Astrocyte of the spinal cord (primary cell): ENCODE results near the gene SERPINB7.

Source experiments
- DNase-seq: peaks from one replicate; pipeline ENCODE4 v3.0.0; 2011; ENCODE audit warnings: low read depth, low spot score
- H3K4me3 ChIP-seq: 2 replicates; pipeline ENCODE4 v1.5.1; 2011; ENCODE audit warnings: low read depth, mild to moderate bottlenecking, low read length, moderate library complexity
- in situ Hi-C: cut with HindIII; loops from 2 replicates; pipeline ENCODE4 v1.10.0; 2017; ENCODE audit warnings: low sequenced_read_pairs
- TF ChIP-seq, protein P1 (sequence below): IDR thresholded peaks from 2 replicates; pipeline ENCODE4 v1.5.1; 2012; ENCODE audit warnings: low read depth, mild to moderate bottlenecking, low read length, inconsistent platforms

Gene SERPINB7

DNA sequence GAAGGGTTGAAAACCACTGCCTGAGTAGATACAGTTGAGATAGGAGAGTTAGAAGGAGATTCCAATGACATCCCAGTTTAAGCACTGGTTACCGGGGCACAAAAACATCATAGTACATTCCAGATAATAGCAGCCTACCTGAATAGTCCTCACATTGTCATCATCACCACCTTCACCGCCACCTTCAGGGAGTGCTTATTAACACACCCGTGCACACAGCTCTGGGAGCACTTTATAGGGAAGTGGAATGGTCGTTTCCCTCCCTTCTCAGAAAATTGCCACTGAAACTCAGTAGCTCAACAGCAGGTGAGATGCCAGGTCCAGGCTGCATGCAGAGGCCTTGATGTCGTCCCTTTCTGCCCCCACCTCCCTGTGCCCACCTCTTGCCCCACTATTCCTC, 8.2 kb downstream of the SERPINB7 start:
- in situ Hi-C loops, result no loop called here
- no peak overlapping the region for H3K4me3 ChIP-seq
- TF ChIP-seq, protein P1, sequence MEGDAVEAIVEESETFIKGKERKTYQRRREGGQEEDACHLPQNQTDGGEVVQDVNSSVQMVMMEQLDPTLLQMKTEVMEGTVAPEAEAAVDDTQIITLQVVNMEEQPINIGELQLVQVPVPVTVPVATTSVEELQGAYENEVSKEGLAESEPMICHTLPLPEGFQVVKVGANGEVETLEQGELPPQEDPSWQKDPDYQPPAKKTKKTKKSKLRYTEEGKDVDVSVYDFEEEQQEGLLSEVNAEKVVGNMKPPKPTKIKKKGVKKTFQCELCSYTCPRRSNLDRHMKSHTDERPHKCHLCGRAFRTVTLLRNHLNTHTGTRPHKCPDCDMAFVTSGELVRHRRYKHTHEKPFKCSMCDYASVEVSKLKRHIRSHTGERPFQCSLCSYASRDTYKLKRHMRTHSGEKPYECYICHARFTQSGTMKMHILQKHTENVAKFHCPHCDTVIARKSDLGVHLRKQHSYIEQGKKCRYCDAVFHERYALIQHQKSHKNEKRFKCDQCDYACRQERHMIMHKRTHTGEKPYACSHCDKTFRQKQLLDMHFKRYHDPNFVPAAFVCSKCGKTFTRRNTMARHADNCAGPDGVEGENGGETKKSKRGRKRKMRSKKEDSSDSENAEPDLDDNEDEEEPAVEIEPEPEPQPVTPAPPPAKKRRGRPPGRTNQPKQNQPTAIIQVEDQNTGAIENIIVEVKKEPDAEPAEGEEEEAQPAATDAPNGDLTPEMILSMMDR, result no peak
- no peak for DNase-seq

DNA sequence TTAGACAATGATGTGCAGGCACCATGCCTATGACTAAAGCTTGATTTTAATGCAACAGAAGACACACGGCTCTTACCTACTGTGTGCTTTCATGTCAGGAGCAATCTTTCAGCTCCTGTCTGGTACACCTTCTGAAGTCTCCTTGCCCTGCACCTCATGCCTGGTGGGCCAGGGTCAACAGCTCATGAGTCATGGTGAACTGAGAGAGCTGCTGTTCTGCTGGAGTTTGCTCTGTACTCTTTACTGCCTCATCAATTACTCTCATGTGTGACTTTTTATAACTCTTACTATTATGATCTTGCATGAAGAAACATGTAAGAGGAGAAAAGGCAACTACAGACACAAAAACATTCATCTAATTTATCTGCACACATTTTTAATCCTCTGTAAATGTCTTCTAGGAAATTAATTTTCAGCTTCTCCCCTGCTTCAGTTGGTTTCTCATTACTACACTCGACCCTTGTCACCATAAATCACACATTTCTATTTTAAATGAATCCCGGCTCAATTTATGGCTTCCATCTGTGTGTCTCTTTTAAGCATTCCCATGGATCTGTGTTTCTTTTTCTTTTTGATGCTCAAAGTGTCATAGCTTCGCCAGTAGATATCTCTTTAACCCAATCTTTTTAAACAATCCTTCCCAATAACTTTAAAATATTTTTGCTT, 9.7 kb downstream of the SERPINB7 start:
- TF ChIP-seq, protein P1, result no peak
- in situ Hi-C loops, result no loop called here
- no peak overlapping the region for H3K4me3 ChIP-seq
- DNase-seq, result no peak

DNA sequence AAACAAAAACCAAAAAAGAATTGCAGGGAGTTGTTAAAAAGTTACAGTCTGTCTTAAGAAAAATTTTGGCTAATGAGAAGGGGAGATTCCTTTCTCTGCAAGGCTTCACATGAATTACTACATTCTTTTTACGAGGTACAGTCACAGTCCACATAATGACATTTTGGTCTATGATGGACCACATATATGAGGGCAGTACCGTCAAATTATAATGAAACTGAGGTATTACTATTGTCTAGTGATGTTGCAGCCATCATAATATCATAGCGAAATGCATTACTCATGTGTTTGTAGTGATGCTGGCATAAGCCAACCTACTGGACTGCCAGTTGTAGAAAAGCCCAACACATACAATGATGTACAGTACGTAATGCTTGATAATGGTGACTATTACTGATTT, 12.5 kb downstream of the SERPINB7 start:
- in situ Hi-C loops, result no loop called here
- TF ChIP-seq, protein P1, result no peak
- H3K4me3 ChIP-seq, result no peak overlapping the region
- no peak for DNase-seq

DNA sequence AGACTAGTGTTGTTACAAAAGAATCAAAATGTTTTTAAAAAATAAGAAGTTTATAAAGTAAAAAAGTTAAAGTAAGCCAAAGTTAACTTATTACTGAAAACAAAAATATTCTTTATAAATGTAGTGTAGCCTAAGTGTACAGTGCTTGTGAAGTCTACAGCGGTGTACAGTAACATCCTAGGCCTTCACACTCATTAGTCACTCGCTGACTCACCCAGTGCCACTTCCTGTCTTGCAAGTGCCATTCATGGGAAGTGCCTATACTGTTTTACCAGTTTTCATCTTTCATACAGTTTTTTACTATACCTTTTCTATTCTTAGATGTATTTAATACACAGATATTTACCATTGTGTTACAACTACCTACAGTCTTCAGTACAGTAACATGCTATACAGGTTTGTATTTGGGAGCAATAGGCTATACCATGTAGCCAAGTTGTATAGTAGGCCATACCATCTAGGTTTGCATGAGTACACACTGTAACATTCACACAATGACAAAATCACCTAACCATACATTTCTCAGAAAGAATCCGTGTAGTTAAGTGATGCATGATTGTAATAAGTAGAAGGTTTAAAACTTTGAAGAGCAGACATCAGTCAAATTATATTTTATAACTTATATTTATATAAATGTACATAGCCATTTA, 13.4 kb downstream of the SERPINB7 start:
- TF ChIP-seq, protein P1, result no peak
- peak; percentile 87 for DNase-seq
- H3K4me3 ChIP-seq, result no peak overlapping the region
- in situ Hi-C loops, result no loop called here

DNA sequence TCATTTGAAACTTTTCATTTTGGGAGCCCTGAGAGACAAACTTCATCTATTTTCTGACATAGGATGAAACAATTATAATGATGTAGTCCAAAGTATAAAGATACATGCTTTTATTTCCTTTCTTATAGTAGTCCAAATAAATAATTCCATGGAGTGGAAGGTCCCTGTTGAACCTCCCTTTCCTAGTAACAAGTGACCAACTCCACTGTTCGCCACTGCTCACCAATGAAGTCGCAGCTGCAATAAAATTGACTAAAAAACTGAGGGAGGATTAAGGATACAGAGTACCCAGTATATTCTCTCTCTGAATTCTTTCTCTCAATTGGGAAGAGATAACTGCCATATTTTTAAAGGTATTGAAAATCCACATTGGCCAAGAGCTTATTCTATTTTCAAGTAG, 14.1 kb downstream of the SERPINB7 start:
- no peak for DNase-seq
- TF ChIP-seq, protein P1, result no peak
- in situ Hi-C loops, result no loop called here
- H3K4me3 ChIP-seq, result no peak overlapping the region

DNA sequence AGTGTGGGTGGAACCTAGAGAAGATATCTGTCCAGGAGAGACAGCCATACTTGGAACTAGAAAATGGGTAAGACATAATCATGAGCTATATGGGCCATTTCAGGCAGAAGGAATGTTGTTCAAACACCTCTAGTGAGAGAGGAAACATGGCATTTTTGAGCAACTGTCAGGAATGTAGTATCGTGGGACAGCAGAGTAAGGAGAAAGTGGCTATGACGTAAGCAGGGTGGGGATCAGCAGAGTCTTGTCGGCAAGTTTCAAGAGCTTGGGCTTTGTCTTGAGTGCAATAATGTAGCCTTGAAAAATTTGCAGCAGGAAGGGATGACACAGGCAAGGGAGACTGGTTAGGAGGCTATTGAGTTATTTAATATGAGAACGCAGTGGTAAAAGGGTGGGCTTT, 20.4 kb downstream of the SERPINB7 start:
- in situ Hi-C loops, result no loop called here
- no peak overlapping the region for H3K4me3 ChIP-seq
- TF ChIP-seq, protein P1, result no peak
- DNase-seq, result no peak
